H9 (cell line): ENCODE results near the gene TLK1. TPM values are rescaled to one million over a fixed set of nuclear protein-coding genes. Genes with fewer than 3 reads are reported as not detected.

Source experiments
- DNase-seq: peaks from one replicate; pipeline ENCODE4 v3.0.0-alpha.2; 2017
- H2AFZ ChIP-seq: one replicate; pipeline ENCODE4 v1.6.1; 2013; ENCODE audit warnings: mild to moderate bottlenecking, low read length, control low read depth, moderate library complexity
- H2AK5ac ChIP-seq: 2 replicates; pipeline ENCODE4 v1.6.1; 2013; ENCODE audit warnings: low read length, control low read depth, mixed read lengths; ENCODE audit not compliant: insufficient read length
- H2BK120ac ChIP-seq: one replicate; pipeline ENCODE4 v1.6.1; 2013; ENCODE audit warnings: low read depth, mild to moderate bottlenecking, low read length, control low read depth, inconsistent platforms; ENCODE audit not compliant: poor library complexity, severe bottlenecking
- H2BK12ac ChIP-seq: 2 replicates; pipeline ENCODE4 v1.6.1; 2013; ENCODE audit warnings: low read length, control low read depth, mixed read lengths, low read depth; ENCODE audit not compliant: insufficient read length
- H2BK15ac ChIP-seq: 2 replicates; pipeline ENCODE4 v1.6.1; 2013; ENCODE audit warnings: low read depth, low read length, control low read depth
- H2BK20ac ChIP-seq: one replicate; pipeline ENCODE4 v1.6.1; 2013; ENCODE audit warnings: low read depth, mild to moderate bottlenecking, low read length, control low read depth, inconsistent platforms; ENCODE audit not compliant: poor library complexity, severe bottlenecking
- H2BK5ac ChIP-seq: 2 replicates; pipeline ENCODE4 v1.6.1; 2013; ENCODE audit warnings: low read length, control low read depth, mixed read lengths; ENCODE audit not compliant: insufficient read length
- H3K14ac ChIP-seq: 2 replicates; pipeline ENCODE4 v1.6.1; 2013; ENCODE audit warnings: low read length, control low read depth; ENCODE audit not compliant: insufficient read depth
- H3K18ac ChIP-seq: 2 replicates; pipeline ENCODE4 v1.6.1; 2013; ENCODE audit warnings: low read depth, mild to moderate bottlenecking, mixed read lengths, low read length, control low read depth; ENCODE audit not compliant: insufficient read length
- H3K23ac ChIP-seq: 2 replicates; pipeline ENCODE4 v1.6.1; 2013; ENCODE audit warnings: low read length, control low read depth, mixed read lengths, low read depth; ENCODE audit not compliant: insufficient read length
- H3K23me2 ChIP-seq: 2 replicates; pipeline ENCODE4 v1.6.1; 2013; ENCODE audit warnings: low read depth, mild to moderate bottlenecking, mixed read lengths, low read length, control low read depth; ENCODE audit not compliant: insufficient read length, poor library complexity, severe bottlenecking
- H3K27ac ChIP-seq: 2 replicates; pipeline ENCODE4 v1.5.1; 2013; ENCODE audit warnings: low read length, control low read depth, mixed read lengths, low read depth; ENCODE audit not compliant: insufficient read length
- H3K27me3 ChIP-seq: 2 replicates; pipeline ENCODE4 v1.6.1; 2013; ENCODE audit warnings: low read length, control low read depth, inconsistent platforms; ENCODE audit not compliant: insufficient read depth
- H3K4ac ChIP-seq: 2 replicates; pipeline ENCODE4 v1.6.1; 2013; ENCODE audit warnings: low read depth, mild to moderate bottlenecking, control low read depth, inconsistent platforms, low read length, moderate library complexity
- H3K4me1 ChIP-seq: 2 replicates; pipeline ENCODE4 v1.6.1; 2013; ENCODE audit warnings: low read length, control low read depth, inconsistent platforms; ENCODE audit not compliant: insufficient read depth
- H3K4me2 ChIP-seq: 2 replicates; pipeline ENCODE4 v1.6.1; 2013; ENCODE audit warnings: low read length, control low read depth, mixed read lengths; ENCODE audit not compliant: insufficient read length, insufficient read depth
- H3K56ac ChIP-seq: 2 replicates; pipeline ENCODE4 v1.6.1; 2013; ENCODE audit warnings: low read depth, mild to moderate bottlenecking, mixed read lengths, low read length, control low read depth; ENCODE audit not compliant: insufficient read length
- H3K79me1 ChIP-seq: 2 replicates; pipeline ENCODE4 v1.6.1; 2013; ENCODE audit warnings: low read depth, mild to moderate bottlenecking, moderate library complexity, low read length, control low read depth, inconsistent platforms; ENCODE audit not compliant: insufficient read depth, poor library complexity, severe bottlenecking
- H3K79me2 ChIP-seq: 2 replicates; pipeline ENCODE4 v1.6.1; 2013; ENCODE audit warnings: low read length, control low read depth, inconsistent platforms; ENCODE audit not compliant: insufficient read depth
- H3K9ac ChIP-seq: 2 replicates; pipeline ENCODE4 v1.6.1; 2013; ENCODE audit warnings: low read length, control low read depth, mixed read lengths; ENCODE audit not compliant: insufficient read length; ENCODE audit errors: extremely low read depth
- H3K9me3 ChIP-seq: one replicate; pipeline ENCODE4 v1.6.1; 2013; ENCODE audit warnings: low read depth, low read length, inconsistent platforms; ENCODE audit not compliant: control insufficient read depth
- H3T11ph ChIP-seq: one replicate; pipeline ENCODE4 v1.6.1; 2013; ENCODE audit warnings: mild to moderate bottlenecking, low read length, control low read depth, inconsistent platforms
- H4K20me1 ChIP-seq: one replicate; pipeline ENCODE4 v1.6.1; 2013; ENCODE audit not compliant: control insufficient read depth, insufficient read length, insufficient read depth
- H4K5ac ChIP-seq: 2 replicates; pipeline ENCODE4 v1.6.1; 2013; ENCODE audit warnings: low read depth, mild to moderate bottlenecking, mixed read lengths, low read length, control low read depth; ENCODE audit not compliant: insufficient read length
- H4K8ac ChIP-seq: replicated peaks from 2 replicates; pipeline ENCODE4 v1.6.1; 2013; ENCODE audit warnings: low read length, control low read depth, mixed read lengths, low read depth; ENCODE audit not compliant: insufficient read length
- H4K91ac ChIP-seq: 2 replicates; pipeline ENCODE4 v1.6.1; 2013; ENCODE audit warnings: low read depth, mild to moderate bottlenecking, moderate library complexity, mixed read lengths, low read length, control low read depth; ENCODE audit not compliant: insufficient read length
- H3K27ac Mint-ChIP-seq, 3 experiments: 2 replicates in 2 of 3; 3 replicates in 1 of 3; pipeline ENCODE4 v1.8.0; 2020 to 2021; ENCODE audit warnings: mixed read lengths in 3 of 3, mild to moderate bottlenecking in 1 of 3, moderate library complexity in 1 of 3
- H3K27me3 Mint-ChIP-seq: 2 replicates; pipeline ENCODE4 v1.8.0; 2021; ENCODE audit warnings: low read depth, mild to moderate bottlenecking, moderate library complexity, mixed read lengths
- H3K36me3 Mint-ChIP-seq, 3 experiments: 2 replicates in 2 of 3; 3 replicates in 1 of 3; pipeline ENCODE4 v1.8.0; 2020 to 2021; ENCODE audit warnings: low read depth in 3 of 3, mixed read lengths in 3 of 3; ENCODE audit not compliant: insufficient read depth in 1 of 3
- H3K4me1 Mint-ChIP-seq, 2 experiments: 2 replicates each; pipeline ENCODE4 v1.8.0; 2020; ENCODE audit warnings: mixed read lengths in 2 of 2
- H3K4me3 Mint-ChIP-seq, 2 experiments: 2 replicates in 1 of 2; 3 replicates in 1 of 2; pipeline ENCODE4 v1.8.0; 2020 to 2021; ENCODE audit warnings: mild to moderate bottlenecking in 2 of 2, mixed read lengths in 2 of 2, moderate library complexity in 1 of 2
- H3K9me3 Mint-ChIP-seq, 2 experiments: 2 replicates in 1 of 2; 3 replicates in 1 of 2; pipeline ENCODE4 v1.8.0; 2020; ENCODE audit warnings: mild to moderate bottlenecking in 2 of 2, mixed read lengths in 2 of 2, moderate library complexity in 1 of 2
- CTCF ChIP-seq: fragments of 200-600 bp; sonication (generic); conservative IDR thresholded peaks from 3 replicates; pipeline ENCODE4 v1.8.0; 2021; ENCODE audit warnings: antibody characterized with exemption, mild to moderate bottlenecking
- WGBS: extraction: QIAGEN DNeasy Blood & Tissue Kit; methylation state at CpG from one replicate; pipeline ENCODE4 v1.1.7; 2013; ENCODE audit warnings: missing lambda C conversion rate, low lambda C conversion rate, mixed read lengths; ENCODE audit not compliant: insufficient read length; ENCODE audit errors: extremely low coverage; 5-methylcytosine and 5-hydroxymethylcytosine counted together
- total RNA-seq: library from RNA; stranded (reverse); gene quantifications from 2 replicates; pipeline ENCODE4 v1.2.1, GENCODE V29; 2021

Gene TLK1
- total RNA-seq, 1 experiment from 2014 or later, result 112 TPM

GRCh38 chr2:170972296-170973224, 188.1 kb downstream of the TLK1 start:
- H3K23me2 ChIP-seq, result no peaks in the 10 kb centered on the region
- Mint-ChIP-seq H3K27me3 (peaks cover 3% of the 10 kb centered on the region), H3K36me3 (peaks cover 6 to 13% (median 7%) of the 10 kb centered on the region in 3 experiments), H3K4me3 (peak overlapping the region; percentile 46; a peak in 4 of 5 replicates), H3K4me1 (peaks cover 36 to 44% of the 10 kb centered on the region in 2 experiments), H3K9me3 (no peaks in the 10 kb centered on the region), H3K27ac (peak overlapping the region in 2 of 3 experiments; percentile 37 to 83; a peak in 2 of 7 replicates)
- H3T11ph ChIP-seq, result no peak overlapping the region
- no peak overlapping the region for H3K18ac ChIP-seq
- H3K4me2 ChIP-seq, result peak overlapping the region; percentile 32
- no peak overlapping the region for H3K9ac ChIP-seq
- H2AFZ ChIP-seq, result no peak overlapping the region
- H2BK12ac ChIP-seq, result no peak overlapping the region
- TF ChIP-seq CTCF, result no peak
- no peak overlapping the region for H3K27ac ChIP-seq
- H2BK5ac ChIP-seq, result no peak overlapping the region
- no peak overlapping the region for H4K8ac ChIP-seq
- H3K23ac ChIP-seq, result no peak overlapping the region
- no peak overlapping the region for H2BK120ac ChIP-seq
- H3K79me1 ChIP-seq, result no peaks in the 10 kb centered on the region
- no peak overlapping the region for H2AK5ac ChIP-seq
- H4K20me1 ChIP-seq, result no peaks in the 10 kb centered on the region
- no peak overlapping the region for H4K91ac ChIP-seq
- H3K4me1 ChIP-seq, result no peaks in the 10 kb centered on the region; the same call in 1 of the 2 replicates
- H3K27me3 ChIP-seq, result no peaks in the 10 kb centered on the region
- no peaks in the 10 kb centered on the region for H3K79me2 ChIP-seq
- no peak overlapping the region for H2BK20ac ChIP-seq
- H2BK15ac ChIP-seq, result no peak overlapping the region
- no peak overlapping the region for H4K5ac ChIP-seq
- no peak overlapping the region for H3K4ac ChIP-seq
- no peak overlapping the region for H3K56ac ChIP-seq
- no peaks in the 10 kb centered on the region for H3K9me3 ChIP-seq
- H3K14ac ChIP-seq, result no peak overlapping the region
- WGBS, result no CpG with 5 or more reads among the region's 20 CpGs
- DNase-seq, result no peak
